HepG2 (cell line): ENCODE results near the gene PKLR. TPM values are rescaled to one million over a fixed set of nuclear protein-coding genes. Genes with fewer than 3 reads are reported as not detected.

Experiments used
- ARNT2 ChIP-seq: sonication (generic); formaldehyde crosslinking; IDR thresholded peaks from 2 replicates; pipeline ENCODE4 v1.8.0; 2022; ENCODE audit warnings: mild to moderate bottlenecking, low read depth, missing genetic modification reagents, moderate library complexity
- HMGA1 ChIP-seq: sonication (generic); formaldehyde crosslinking; conservative IDR thresholded peaks from 2 replicates; pipeline ENCODE4 v1.4.0; 2020; ENCODE audit warnings: missing genetic modification reagents
- HOXA3 ChIP-seq: sonication (generic); formaldehyde crosslinking; IDR thresholded peaks from 2 replicates; pipeline ENCODE4 v1.5.0; 2020; ENCODE audit warnings: missing genetic modification reagents
- MBNL3 ChIP-seq: fragments of 250-450 bp; sonication (Bioruptor Pico); conservative IDR thresholded peaks from 2 replicates; pipeline ENCODE4 v1.8.0; 2022; ENCODE audit warnings: mild to moderate bottlenecking, inconsistent platforms
- MXD4 ChIP-seq: IDR thresholded peaks from 2 replicates; pipeline ENCODE4 v1.6.1; 2016; ENCODE audit warnings: mild to moderate bottlenecking, missing biosample characterization, missing genetic modification reagents
- NFKBIZ ChIP-seq: IDR thresholded peaks from 2 replicates; pipeline ENCODE4 v1.6.1; 2018; ENCODE audit warnings: missing genetic modification reagents, missing compliant biosample characterization
- RARG ChIP-seq: sonication (generic); formaldehyde crosslinking; IDR thresholded peaks from 2 replicates; pipeline ENCODE4 v1.4.0; 2020; ENCODE audit warnings: low read depth, mild to moderate bottlenecking, missing genetic modification reagents
- SMYD3 ChIP-seq: sonication (generic); formaldehyde crosslinking; IDR thresholded peaks from 2 replicates; pipeline ENCODE4 v1.8.1; 2023; ENCODE audit warnings: mild to moderate bottlenecking, missing genetic modification reagents
- SUZ12 ChIP-seq: fragments of 150-350 bp; IDR thresholded peaks from 2 replicates; pipeline ENCODE4 v1.6.1; 2014; ENCODE audit warnings: low read depth, low read length
- TBX3 ChIP-seq: fragments of 450-650 bp; IDR thresholded peaks from 2 replicates; pipeline ENCODE4 v1.6.1; 2017; ENCODE audit warnings: antibody characterized with exemption, mild to moderate bottlenecking, inconsistent platforms, borderline replicate concordance
- TCF12 ChIP-seq, 2 experiments: fragments of 450-650 bp in 1 of 2; sonication (generic) in 1 of 2; formaldehyde crosslinking in 1 of 2; IDR thresholded peaks; 2 replicates each; pipeline versions ENCODE4 v1.6.1 to v1.8.0; 2017 to 2022; ENCODE audit warnings: antibody characterized with exemption in 1 of 2, mild to moderate bottlenecking in 1 of 2, missing genetic modification reagents in 1 of 2, moderate library complexity in 1 of 2
- YEATS4 ChIP-seq: sonication (generic); formaldehyde crosslinking; IDR thresholded peaks from 2 replicates; pipeline ENCODE4 v1.4.0; 2020; ENCODE audit warnings: missing genetic modification reagents, borderline replicate concordance
- ZIK1 ChIP-seq: sonication (generic); formaldehyde crosslinking; IDR thresholded peaks from 2 replicates; pipeline ENCODE4 v1.5.0; 2020; ENCODE audit warnings: mild to moderate bottlenecking, low read depth, missing genetic modification reagents, borderline replicate concordance
- ZNF598 ChIP-seq: sonication (generic); formaldehyde crosslinking; IDR thresholded peaks from 2 replicates; pipeline ENCODE4 v1.5.1; 2020; ENCODE audit warnings: mild to moderate bottlenecking, missing genetic modification reagents, borderline replicate concordance
- polyA plus RNA-seq, 8 experiments: library from polyadenylated mRNA; depleted of rRNA in 3 of 8; stranded (reverse) in 7 of 8; unstranded in 1 of 8; fragments of >200 nt; fragmentation: Illumina TruSeq in 4 of 8; extraction: Trizol in 4 of 8; gene quantifications; 2 replicates each; pipeline versions ENCODE4 v1.2.1 to v1.2.3, GENCODE V29; 2011 to 2016; ENCODE audit warnings: low read depth in 4 of 8, missing spikeins in 1 of 8, mixed read lengths in 1 of 8; ENCODE audit not compliant: insufficient read depth in 1 of 8
- total RNA-seq, 5 experiments: library from RNA; depleted of rRNA; stranded (reverse); fragments of >200 nt; fragmentation: Illumina TruSeq; extraction: Trizol; gene quantifications; 2 replicates each; pipeline ENCODE4 v1.2.3, GENCODE V29; 2016; ENCODE audit warnings: low read depth in 1 of 5
- TF ChIP-seq, protein P1 (sequence below): sonication (generic); formaldehyde crosslinking; IDR thresholded peaks from 2 replicates; pipeline ENCODE4 v1.4.0; 2020; ENCODE audit warnings: missing genetic modification reagents
- TF ChIP-seq, protein P2 (sequence below): sonication (generic); formaldehyde crosslinking; IDR thresholded peaks from 2 replicates; pipeline ENCODE4 v1.5.1; 2020; ENCODE audit warnings: missing genetic modification reagents, mild to moderate bottlenecking, borderline replicate concordance
- TF ChIP-seq, protein P3 (sequence below): sonication (generic); formaldehyde crosslinking; IDR thresholded peaks from 2 replicates; pipeline ENCODE4 v1.8.0; 2022; ENCODE audit warnings: mild to moderate bottlenecking, missing genetic modification reagents, borderline replicate concordance
- TF ChIP-seq, protein P4 (sequence below): sonication (generic); formaldehyde crosslinking; conservative IDR thresholded peaks from 2 replicates; pipeline ENCODE4 v1.4.0; 2020; ENCODE audit warnings: missing genetic modification reagents

PKLR gene
- total and polyA plus RNA-seq, 2 of the 13 experiments (the other 11 are each of a cell fraction or from before 2014, with no cell fraction given): 10.3 to 29.3 TPM

DNA sequence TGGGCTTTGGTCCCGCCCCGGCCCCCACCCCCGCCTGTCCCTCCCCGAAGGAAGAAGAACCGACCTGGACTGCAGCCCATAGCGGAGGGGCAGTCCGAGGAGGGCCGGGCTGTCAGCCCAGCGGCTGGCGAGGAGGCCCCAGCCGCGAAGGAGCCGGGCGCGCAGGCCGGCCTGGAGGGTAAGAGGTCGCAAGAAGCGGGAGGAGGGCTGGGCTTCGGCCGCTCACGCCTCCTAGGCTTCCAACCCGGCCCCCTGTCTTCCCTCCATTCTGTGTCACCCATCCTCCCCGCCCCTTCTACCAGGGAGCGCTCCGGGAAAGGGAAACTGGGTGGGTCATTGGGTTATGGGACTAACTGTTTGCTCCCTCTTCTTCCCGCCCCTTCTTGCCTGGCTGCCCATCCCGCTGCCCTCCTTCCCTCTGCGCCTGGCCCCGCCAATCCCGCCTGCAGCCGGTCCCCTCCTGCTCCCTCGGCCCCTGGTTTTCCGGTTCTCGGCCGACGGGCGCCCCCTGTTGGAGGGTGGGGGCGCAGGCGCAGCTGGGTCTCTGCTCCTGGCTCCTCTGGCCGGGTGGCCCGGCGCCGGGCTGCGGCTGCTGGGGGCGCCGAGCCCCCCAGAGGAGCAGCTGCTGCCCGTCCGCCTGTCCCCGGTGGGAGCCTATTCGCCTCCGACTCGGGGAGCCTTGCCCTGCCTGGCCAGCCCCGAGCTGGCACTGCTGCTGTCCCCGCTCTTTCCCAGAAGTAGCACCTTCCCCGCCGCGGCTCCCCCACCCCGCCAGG lies 21.9 kb upstream of the PKLR start (continued):
- TF ChIP-seq HMGA1 (CRISPR knock-in tag) (no peak), ARNT2 (CRISPR knock-in tag) (no peak; the same call in 1 of the 2 replicates), TBX3 (no peak), TCF12 (IDR thresholded peaks at IDR 0.05) (no peak), TCF12 (CRISPR knock-in tag; IDR thresholded peaks at IDR 0.05) (no peak), ZIK1 (CRISPR knock-in tag) (no peak), NFKBIZ (CRISPR knock-in tag) (no peak), MXD4 (peak; percentile 60; the same call in 1 of the 2 replicates), SMYD3 (CRISPR knock-in tag) (no peak), MBNL3 (no peak), HOXA3 (CRISPR knock-in tag) (peak; percentile 81), YEATS4 (no peak), SUZ12 (no peak), ZNF598 (no peak), RARG (CRISPR knock-in tag) (no peak)
- TF ChIP-seq, protein P1, sequence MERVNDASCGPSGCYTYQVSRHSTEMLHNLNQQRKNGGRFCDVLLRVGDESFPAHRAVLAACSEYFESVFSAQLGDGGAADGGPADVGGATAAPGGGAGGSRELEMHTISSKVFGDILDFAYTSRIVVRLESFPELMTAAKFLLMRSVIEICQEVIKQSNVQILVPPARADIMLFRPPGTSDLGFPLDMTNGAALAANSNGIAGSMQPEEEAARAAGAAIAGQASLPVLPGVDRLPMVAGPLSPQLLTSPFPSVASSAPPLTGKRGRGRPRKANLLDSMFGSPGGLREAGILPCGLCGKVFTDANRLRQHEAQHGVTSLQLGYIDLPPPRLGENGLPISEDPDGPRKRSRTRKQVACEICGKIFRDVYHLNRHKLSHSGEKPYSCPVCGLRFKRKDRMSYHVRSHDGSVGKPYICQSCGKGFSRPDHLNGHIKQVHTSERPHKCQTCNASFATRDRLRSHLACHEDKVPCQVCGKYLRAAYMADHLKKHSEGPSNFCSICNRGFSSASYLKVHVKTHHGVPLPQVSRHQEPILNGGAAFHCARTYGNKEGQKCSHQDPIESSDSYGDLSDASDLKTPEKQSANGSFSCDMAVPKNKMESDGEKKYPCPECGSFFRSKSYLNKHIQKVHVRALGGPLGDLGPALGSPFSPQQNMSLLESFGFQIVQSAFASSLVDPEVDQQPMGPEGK (CRISPR knock-in tag): peak; percentile 83; the same call in 1 of the 2 replicates
- TF ChIP-seq, protein P2, sequence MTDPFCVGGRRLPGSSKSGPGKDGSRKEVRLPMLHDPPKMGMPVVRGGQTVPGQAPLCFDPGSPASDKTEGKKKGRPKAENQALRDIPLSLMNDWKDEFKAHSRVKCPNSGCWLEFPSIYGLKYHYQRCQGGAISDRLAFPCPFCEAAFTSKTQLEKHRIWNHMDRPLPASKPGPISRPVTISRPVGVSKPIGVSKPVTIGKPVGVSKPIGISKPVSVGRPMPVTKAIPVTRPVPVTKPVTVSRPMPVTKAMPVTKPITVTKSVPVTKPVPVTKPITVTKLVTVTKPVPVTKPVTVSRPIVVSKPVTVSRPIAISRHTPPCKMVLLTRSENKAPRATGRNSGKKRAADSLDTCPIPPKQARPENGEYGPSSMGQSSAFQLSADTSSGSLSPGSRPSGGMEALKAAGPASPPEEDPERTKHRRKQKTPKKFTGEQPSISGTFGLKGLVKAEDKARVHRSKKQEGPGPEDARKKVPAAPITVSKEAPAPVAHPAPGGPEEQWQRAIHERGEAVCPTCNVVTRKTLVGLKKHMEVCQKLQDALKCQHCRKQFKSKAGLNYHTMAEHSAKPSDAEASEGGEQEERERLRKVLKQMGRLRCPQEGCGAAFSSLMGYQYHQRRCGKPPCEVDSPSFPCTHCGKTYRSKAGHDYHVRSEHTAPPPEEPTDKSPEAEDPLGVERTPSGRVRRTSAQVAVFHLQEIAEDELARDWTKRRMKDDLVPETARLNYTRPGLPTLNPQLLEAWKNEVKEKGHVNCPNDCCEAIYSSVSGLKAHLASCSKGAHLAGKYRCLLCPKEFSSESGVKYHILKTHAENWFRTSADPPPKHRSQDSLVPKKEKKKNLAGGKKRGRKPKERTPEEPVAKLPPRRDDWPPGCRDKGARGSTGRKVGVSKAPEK: no peak
- TF ChIP-seq, protein P3, sequence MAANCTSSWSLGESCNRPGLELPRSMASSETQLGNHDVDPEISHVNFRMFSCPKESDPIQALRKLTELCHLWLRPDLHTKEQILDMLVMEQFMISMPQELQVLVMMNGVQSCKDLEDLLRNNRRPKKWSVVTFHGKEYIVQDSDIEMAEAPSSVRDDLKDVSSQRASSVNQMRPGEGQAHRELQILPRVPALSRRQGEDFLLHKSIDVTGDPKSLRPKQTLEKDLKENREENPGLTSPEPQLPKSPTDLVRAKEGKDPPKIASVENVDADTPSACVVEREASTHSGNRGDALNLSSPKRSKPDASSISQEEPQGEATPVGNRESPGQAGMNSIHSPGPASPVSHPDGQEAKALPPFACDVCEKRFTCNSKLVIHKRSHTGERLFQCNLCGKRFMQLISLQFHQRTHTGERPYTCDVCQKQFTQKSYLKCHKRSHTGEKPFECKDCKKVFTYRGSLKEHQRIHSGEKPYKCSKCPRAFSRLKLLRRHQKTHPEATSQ (CRISPR knock-in tag): no peak
- TF ChIP-seq, protein P4, sequence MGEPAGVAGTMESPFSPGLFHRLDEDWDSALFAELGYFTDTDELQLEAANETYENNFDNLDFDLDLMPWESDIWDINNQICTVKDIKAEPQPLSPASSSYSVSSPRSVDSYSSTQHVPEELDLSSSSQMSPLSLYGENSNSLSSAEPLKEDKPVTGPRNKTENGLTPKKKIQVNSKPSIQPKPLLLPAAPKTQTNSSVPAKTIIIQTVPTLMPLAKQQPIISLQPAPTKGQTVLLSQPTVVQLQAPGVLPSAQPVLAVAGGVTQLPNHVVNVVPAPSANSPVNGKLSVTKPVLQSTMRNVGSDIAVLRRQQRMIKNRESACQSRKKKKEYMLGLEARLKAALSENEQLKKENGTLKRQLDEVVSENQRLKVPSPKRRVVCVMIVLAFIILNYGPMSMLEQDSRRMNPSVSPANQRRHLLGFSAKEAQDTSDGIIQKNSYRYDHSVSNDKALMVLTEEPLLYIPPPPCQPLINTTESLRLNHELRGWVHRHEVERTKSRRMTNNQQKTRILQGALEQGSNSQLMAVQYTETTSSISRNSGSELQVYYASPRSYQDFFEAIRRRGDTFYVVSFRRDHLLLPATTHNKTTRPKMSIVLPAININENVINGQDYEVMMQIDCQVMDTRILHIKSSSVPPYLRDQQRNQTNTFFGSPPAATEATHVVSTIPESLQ (CRISPR knock-in tag): no peak
